GM18505 (cell line): Measurements from ENCODE around the gene MACROD1.

Source experiments
- ATAC-seq: cut with Tn5 transposase; IDR thresholded peaks from one replicate; pipeline ENCODE4 v1.9.1; 2021; ENCODE audit not compliant: unreplicated experiment
- POLR2A ChIP-seq: IDR thresholded peaks from 4 replicates; pipeline ENCODE4 v1.6.1; 2011; ENCODE audit warnings: borderline replicate concordance; ENCODE audit not compliant: insufficient read depth, insufficient read length; ENCODE audit errors: extremely low read depth

The MACROD1 gene

GRCh38 chr11:64023712-64024710, 141.9 kb downstream of the MACROD1 start:
- ATAC-seq, result no peak
- no peak for TF ChIP-seq POLR2A

- TF ChIP-seq POLR2A, result no peak
- ATAC-seq, result no peak
Measured at GRCh38 chr11:64022125-64022784, 143.7 kb downstream of the MACROD1 start.

GRCh38 chr11:64021757-64022093, 144.2 kb downstream of the MACROD1 start:
- no peak for ATAC-seq
- TF ChIP-seq POLR2A, result no peak

GRCh38 chr11:64020976-64021756, 144.7 kb downstream of the MACROD1 start:
- no peak for ATAC-seq
- no peak for TF ChIP-seq POLR2A

GRCh38 chr11:64019106-64020037, 146.5 kb downstream of the MACROD1 start:
- TF ChIP-seq POLR2A, result no peak
- ATAC-seq, result no peak

GRCh38 chr11:64018310-64018709, 147.6 kb downstream of the MACROD1 start:
- no peak for ATAC-seq
- no peak for TF ChIP-seq POLR2A

- no peak for TF ChIP-seq POLR2A
- ATAC-seq, result no peak
Measured at GRCh38 chr11:64017945-64018224, 148.0 kb downstream of the MACROD1 start.

GRCh38 chr11:64015935-64016845, 149.7 kb downstream of the MACROD1 start:
- no peak for TF ChIP-seq POLR2A
- no peak for ATAC-seq

- TF ChIP-seq POLR2A, result no peak
- ATAC-seq, result no peak
Measured at GRCh38 chr11:64015510-64015909, 150.4 kb downstream of the MACROD1 start.

- TF ChIP-seq POLR2A, result no peak
- ATAC-seq, result no peak
Measured at GRCh38 chr11:64014356-64014755, 151.6 kb downstream of the MACROD1 start.

GRCh38 chr11:64013141-64013896, 152.6 kb downstream of the MACROD1 start:
- TF ChIP-seq POLR2A, result no peak
- no peak for ATAC-seq
